Stimulated activated naive CD8-positive, alpha-beta T cell treated with anti-CD3 and anti-CD28 coated beads, Interleukin-15, Interleukin-2, amounts not matched to agents 100 U/mL and 50 U/mL, for 24 hours (primary cell): Measurements from ENCODE around the gene TMEM240.
"Not testable (repeated sequence)": the region's sequence is repeated elsewhere in the genome, so short reads cannot be mapped to it uniquely, and the experiment has no call there.

Experiments used
- ATAC-seq: fragments of 150-1000 bp; cut with Tn5 transposase; one replicate; pipeline ENCODE4 v1.10.0; 2021
- DNase-seq: peaks from one replicate; pipeline ENCODE4 v3.0.0; 2021

TMEM240 gene

DNA sequence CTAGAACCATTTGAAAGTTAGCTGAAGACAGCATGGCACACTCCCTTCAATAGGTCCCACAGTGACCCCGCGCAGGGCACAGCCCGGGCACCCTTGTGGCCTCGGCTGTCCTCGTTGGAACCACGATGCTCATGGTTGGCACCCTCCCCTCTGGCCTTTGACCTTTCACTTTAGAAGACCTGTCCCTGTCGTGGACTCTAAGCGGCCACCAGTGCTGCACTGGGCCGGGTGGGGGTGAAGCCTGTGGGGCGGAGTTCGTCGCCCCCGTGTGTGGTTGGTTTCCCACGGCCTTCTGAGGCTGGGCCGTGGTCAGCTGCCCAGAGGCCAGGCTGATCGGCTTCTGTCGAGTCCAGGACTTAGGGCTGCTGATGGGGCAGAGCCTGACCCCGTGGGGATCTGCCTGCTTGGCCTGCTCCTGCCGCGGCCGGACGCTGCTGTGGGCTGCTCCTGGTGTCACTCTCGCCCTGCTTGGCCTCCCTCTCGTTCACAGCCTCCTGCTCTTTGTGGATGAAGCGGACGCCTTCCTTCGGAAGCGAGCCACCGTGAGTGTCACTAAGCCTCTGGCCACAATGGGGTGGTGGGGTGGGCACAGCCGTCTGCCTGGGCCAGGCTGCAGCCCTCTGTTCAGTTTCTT is 15.6 kb downstream of the TMEM240 start:
- not testable (repeated sequence) for ATAC-seq, DNase-seq

DNA sequence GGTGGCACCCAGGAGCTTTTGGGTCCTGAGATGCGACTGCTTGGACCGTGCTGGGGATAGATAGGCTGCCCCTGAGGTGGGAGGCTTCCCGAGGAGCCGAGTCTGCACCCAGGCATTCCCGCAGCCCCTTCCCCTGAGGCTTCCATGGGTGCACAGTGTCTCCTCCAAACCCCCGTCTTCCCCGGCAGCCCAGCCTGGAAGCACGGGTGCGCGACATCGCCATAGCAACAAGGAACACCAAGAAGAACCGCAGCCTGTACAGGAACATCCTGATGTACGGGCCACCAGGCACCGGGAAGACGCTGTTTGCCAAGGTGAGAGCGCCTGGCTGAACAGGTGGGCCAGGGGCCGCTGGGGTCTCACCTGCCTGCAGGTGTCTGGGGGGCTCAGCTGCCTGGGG is 16.8 kb downstream of the TMEM240 start:
- not testable (repeated sequence) for DNase-seq, ATAC-seq

GRCh38 chr1:1523226-1523625 is 17.2 kb downstream of the TMEM240 start:
- DNase-seq, ATAC-seq: not testable (repeated sequence)

DNA sequence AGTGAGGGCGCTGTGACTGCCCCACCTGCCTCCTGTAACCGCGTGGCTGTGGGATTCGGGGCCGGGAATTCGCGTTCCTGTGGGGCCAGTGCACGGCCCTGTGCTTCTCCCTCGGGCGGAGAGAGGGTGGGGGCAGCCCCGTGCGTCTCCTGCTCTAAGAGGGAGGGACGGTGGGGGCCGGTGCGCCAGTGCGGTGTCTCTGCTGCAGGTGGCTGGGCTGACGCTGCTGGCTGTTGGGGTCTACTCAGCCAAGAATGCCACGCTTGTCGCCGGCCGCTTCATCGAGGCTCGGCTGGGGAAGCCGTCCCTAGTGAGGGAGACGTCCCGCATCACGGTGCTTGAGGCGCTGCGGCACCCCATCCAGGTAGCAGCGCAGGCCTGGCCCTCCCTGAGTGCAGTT is 17.9 kb downstream of the TMEM240 start:
- ATAC-seq, DNase-seq: not testable (repeated sequence)

DNA sequence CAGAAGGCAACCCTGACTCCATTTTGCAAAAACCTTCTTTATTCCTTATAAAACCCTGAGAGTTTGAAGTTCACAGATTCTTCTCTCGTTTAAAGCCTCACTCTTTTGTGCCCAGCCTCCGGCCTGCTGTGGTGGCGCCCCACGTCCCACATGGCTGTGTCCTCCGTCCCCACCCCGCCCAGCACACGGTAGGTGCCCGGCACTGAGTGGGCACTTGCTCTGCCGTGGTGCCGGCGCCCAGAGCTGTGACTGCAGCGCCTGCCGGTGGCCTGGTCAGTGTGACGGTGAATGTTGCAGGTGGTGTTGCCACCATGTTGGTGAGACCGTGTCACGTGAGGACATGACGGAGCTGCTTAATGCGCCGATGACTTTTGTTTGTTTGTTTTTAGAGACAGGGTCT is 19.1 kb downstream of the TMEM240 start:
- DNase-seq (no peak), ATAC-seq (no peak)

GRCh38 chr1:1519805-1520505 is 20.5 kb downstream of the TMEM240 start:
- not testable (repeated sequence) for ATAC-seq, DNase-seq

GRCh38 chr1:1518621-1519007 is 21.8 kb downstream of the TMEM240 start:
- not testable (repeated sequence) for DNase-seq, ATAC-seq

DNA sequence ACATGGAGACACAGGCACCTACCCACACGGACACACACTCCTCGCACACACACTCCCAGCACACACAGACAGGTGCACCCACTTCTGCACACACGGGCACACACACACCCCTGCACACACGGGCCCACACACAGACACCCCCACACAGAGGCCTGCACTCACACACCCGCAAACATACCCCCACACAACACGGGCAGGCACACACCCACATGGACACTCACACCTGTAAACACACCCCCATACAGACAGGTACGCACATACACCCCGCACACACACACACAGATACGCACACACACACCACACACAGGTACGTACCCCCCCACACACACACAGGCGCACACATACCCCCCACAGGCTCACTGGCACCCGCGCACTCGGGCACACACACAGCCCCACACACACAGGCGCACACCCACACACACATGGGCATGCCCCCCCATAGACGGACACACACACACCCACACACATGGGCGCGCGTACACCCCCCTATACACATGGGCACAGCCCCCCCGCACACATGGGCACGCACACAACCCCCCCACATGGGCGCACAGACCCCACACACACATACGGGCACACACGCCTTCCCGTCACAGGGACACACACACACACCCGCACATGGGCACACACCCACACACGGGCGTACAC is 22.3 kb downstream of the TMEM240 start:
- DNase-seq (no peak), ATAC-seq (no peak)

GRCh38 chr1:1516923-1517322 is 23.5 kb downstream of the TMEM240 start:
- ATAC-seq, DNase-seq: not testable (repeated sequence)

DNA sequence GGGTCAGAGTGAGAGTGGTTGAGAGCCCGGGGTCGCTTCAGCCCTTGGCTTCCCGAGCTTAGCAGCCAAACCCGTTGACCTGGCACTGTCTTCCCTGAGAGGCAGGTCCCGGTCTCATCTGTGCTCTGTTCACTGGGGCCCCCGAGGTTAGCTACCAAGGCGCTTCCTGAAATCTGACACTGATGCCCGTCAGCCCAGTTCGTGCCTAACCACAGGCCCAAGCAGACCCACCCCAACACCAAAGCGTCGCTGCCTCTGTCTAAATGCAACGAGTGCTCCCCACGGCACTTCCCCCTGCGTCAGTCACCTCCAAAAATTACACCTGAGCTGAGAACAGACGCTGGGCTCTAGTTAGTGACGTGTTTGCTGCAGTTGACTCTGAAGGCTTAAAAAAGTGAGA is 26.0 kb downstream of the TMEM240 start:
- not testable (repeated sequence) for ATAC-seq

GRCh38 chr1:1513675-1514074 is 26.7 kb downstream of the TMEM240 start:
- not testable (repeated sequence) for ATAC-seq, DNase-seq

More for the DNA sequence above, 26.0 kb downstream of the TMEM240 start:
- not testable (repeated sequence) for DNase-seq

- DNase-seq: peak; percentile 22
- not testable (repeated sequence) for ATAC-seq
These were observed 28.0 kb downstream of the TMEM240 start for GRCh38 chr1:1512425-1512824.

GRCh38 chr1:1511533-1512285 is 28.7 kb downstream of the TMEM240 start, which contains the start of gene ATAD3A:
ATAD3A (plus strand) TSS chr1:1512162; CDS start chr1:1512269, 107 bp downstream.
- ATAC-seq (peak; percentile 95), DNase-seq (peak; percentile 98)

- DNase-seq (peak; percentile 30), ATAC-seq (no peak)
These were observed 29.4 kb downstream of the TMEM240 start for GRCh38 chr1:1510912-1511532.

DNA sequence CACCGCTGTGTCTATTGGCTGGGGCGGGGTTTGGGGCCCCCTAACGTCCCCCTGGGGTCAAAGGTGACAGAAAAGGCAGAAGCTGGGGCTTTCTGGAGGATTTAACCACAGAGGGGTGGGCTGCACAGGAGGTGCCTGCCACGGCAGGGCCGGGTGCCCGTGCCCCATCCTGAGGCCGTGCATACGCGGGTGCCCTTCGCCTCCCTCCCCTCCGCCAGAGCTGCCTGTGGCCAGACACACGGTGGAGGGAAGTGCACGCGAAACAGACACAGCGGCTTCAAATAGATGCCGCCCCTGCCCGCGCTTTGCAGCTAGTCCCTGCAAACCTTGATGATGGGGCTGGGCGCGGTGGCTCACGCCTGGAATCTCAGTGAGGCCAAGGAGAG is 31.0 kb downstream of the TMEM240 start:
- not testable (repeated sequence) for ATAC-seq, DNase-seq

- not testable (repeated sequence) for DNase-seq, ATAC-seq
These were observed 31.5 kb downstream of the TMEM240 start for GRCh38 chr1:1508775-1509464.

- DNase-seq (no peak), ATAC-seq (no peak)
These were observed 33.1 kb downstream of the TMEM240 start for GRCh38 chr1:1507305-1507704.

DNA sequence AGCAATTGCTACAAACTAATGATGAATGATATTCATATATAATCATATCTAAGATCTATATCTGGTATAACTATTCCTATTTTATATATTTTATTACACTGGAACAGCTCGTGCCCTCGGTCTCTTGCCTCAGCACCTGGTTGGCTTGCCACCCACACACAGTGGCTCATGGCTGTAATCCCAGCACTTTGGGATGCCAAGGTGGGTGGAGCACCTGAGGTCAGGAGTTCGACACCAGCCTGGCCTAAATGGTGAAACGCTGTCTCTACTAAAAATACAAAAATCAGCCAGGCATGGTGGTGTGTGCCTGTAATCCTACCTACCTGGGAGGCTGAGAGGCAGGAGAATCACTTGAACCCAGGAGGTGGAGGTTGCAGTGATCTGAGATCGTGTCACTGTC is 34.6 kb downstream of the TMEM240 start:
- not testable (repeated sequence) for ATAC-seq, DNase-seq

- DNase-seq (peak; percentile 43), ATAC-seq (peak; percentile 48)
These were observed 35.0 kb downstream of the TMEM240 start for GRCh38 chr1:1505366-1505798.

- peak; percentile 85 for ATAC-seq
- DNase-seq: peak; percentile 79
These were observed 35.6 kb downstream of the TMEM240 start for GRCh38 chr1:1504777-1505365.
